Natural killer cell (primary cell): Measurements from ENCODE around the gene DCTN2. TPM values are rescaled to one million over a fixed set of nuclear protein-coding genes. Genes with fewer than 3 reads are reported as not detected.

Experiments used
- ATAC-seq, 3 donors: fragments of 150-1000 bp in 2 of 3; fragments of 200-7000 bp in 1 of 3; cut with Tn5 transposase; 1 replicate in 1 of 3; 2 replicates in 2 of 3; pipeline ENCODE4 v1.10.0; 2021; ENCODE audit warnings: mild to moderate bottlenecking in 2 of 3, moderate library complexity in 2 of 3
- DNase-seq, 2 donors: peaks; one replicate each; pipeline versions ENCODE4 v3.0.0 to v3.0.0-alpha.2; 2013 to 2021; ENCODE audit warnings: mixed read lengths in 1 of 2
- H3K27ac ChIP-seq: one replicate; pipeline ENCODE4 v1.5.1; 2013; ENCODE audit warnings: mild to moderate bottlenecking, low read length
- H3K27me3 ChIP-seq: one replicate; pipeline ENCODE4 v1.6.1; 2013; ENCODE audit warnings: low read length; ENCODE audit not compliant: control insufficient read depth, insufficient read depth
- H3K36me3 ChIP-seq: one replicate; pipeline ENCODE4 v1.6.1; 2013; ENCODE audit warnings: low read length; ENCODE audit not compliant: control insufficient read depth, insufficient read depth
- H3K4me1 ChIP-seq: one replicate; pipeline ENCODE4 v1.6.1; 2013; ENCODE audit warnings: low read length; ENCODE audit not compliant: control insufficient read depth, insufficient read depth
- H3K4me3 ChIP-seq: one replicate; pipeline ENCODE4 v1.5.1; 2013; ENCODE audit warnings: low read length
- H3K9me3 ChIP-seq: one replicate; pipeline ENCODE4 v1.6.1; 2013; ENCODE audit warnings: low read length; ENCODE audit not compliant: control insufficient read depth, insufficient read depth
- H3K27ac Mint-ChIP-seq, 2 donors: one replicate each; pipeline ENCODE4 v1.8.0; 2022; ENCODE audit warnings: mild to moderate bottlenecking in 2 of 2, mixed read lengths in 2 of 2, moderate library complexity in 1 of 2
- H3K27me3 Mint-ChIP-seq, 2 donors: one replicate each; pipeline ENCODE4 v1.8.0; 2022; ENCODE audit warnings: low read depth in 2 of 2, mixed read lengths in 2 of 2
- H3K36me3 Mint-ChIP-seq: one replicate; pipeline ENCODE4 v1.8.0; 2022; ENCODE audit warnings: mixed read lengths
- H3K4me1 Mint-ChIP-seq, 2 donors: one replicate each; pipeline ENCODE4 v1.8.0; 2022; ENCODE audit warnings: mixed read lengths in 2 of 2
- H3K4me3 Mint-ChIP-seq: one replicate; pipeline ENCODE4 v1.8.0; 2022; ENCODE audit warnings: mild to moderate bottlenecking, moderate library complexity, mixed read lengths
- H3K9me3 Mint-ChIP-seq, 2 donors: one replicate each; pipeline ENCODE4 v1.8.0; 2022; ENCODE audit warnings: mixed read lengths in 2 of 2
- CTCF ChIP-seq: fragments of 200-600 bp; IDR thresholded peaks from one replicate; pipeline ENCODE4 v1.8.0; 2022; ENCODE audit warnings: antibody characterized with exemption
- WGBS: methylation state at CpG from one replicate; pipeline ENCODE4 v1.1.7; 2013; ENCODE audit warnings: missing lambda C conversion rate; ENCODE audit not compliant: insufficient coverage; 5-methylcytosine and 5-hydroxymethylcytosine counted together
- intact Hi-C: fragments of 100-400 bp; cut with micrococcal nuclease; formaldehyde crosslinking; loops from one replicate; pipeline ENCODE4 v1.14.2; 2022
- total RNA-seq, 4 donors: library from RNA; stranded (reverse); fragments of 120-200 nt in 1 of 4; gene quantifications; one replicate each; pipeline versions ENCODE4 v1.2.3 to v1.2.4, GENCODE V29; 2013 to 2022

The DCTN2 gene
- total RNA-seq, 3 donors from 2014 or later (not counting 1 experiment from before 2014, with no cell fraction given): 65.5 to 76.5 (median 71.8) TPM

GRCh38 chr12:57553343-57554202, 6.6 kb upstream of the DCTN2 start:
- no peaks in the 10 kb centered on the region for H3K36me3 ChIP-seq
- no peaks in the 10 kb centered on the region for H3K9me3 ChIP-seq
- peaks cover 0 to 9% of the 10 kb centered on the region in 2 donors for H3K4me1 Mint-ChIP-seq
- no peak overlapping the region for H3K27ac Mint-ChIP-seq
- H3K27ac ChIP-seq: no peak overlapping the region
- no peaks in the 10 kb centered on the region for H3K36me3 Mint-ChIP-seq
- peaks cover 9% of the 10 kb centered on the region for H3K4me1 ChIP-seq
- intact Hi-C loops: no loop called here
- peaks cover 14% of the 10 kb centered on the region for H3K27me3 ChIP-seq
- H3K4me3 ChIP-seq: no peak overlapping the region
- TF ChIP-seq CTCF: no peak
- WGBS: 87% methylated on average over 5 of the region's 7 CpGs
- peaks cover 16 to 38% of the 10 kb centered on the region in 2 donors for H3K27me3 Mint-ChIP-seq
- no peaks in the 10 kb centered on the region for H3K9me3 Mint-ChIP-seq
- H3K4me3 Mint-ChIP-seq: no peak overlapping the region
- ATAC-seq (no peak), DNase-seq (no peak)

- H3K4me3 Mint-ChIP-seq: no peak overlapping the region
- no peak overlapping the region for H3K4me3 ChIP-seq
- H3K9me3 Mint-ChIP-seq: no peaks in the 10 kb centered on the region
These were observed 5.9 kb upstream of the DCTN2 start for GRCh38 chr12:57552835-57553313.

GRCh38 chr12:57552306-57552651, 5.3 kb upstream of the DCTN2 start:
- no peaks in the 10 kb centered on the region for H3K36me3 ChIP-seq
- WGBS: 94% methylated on average over 2 of the region's 2 CpGs
- H3K27me3 Mint-ChIP-seq: peaks cover 19 to 39% of the 10 kb centered on the region in 2 donors
- intact Hi-C loops: no loop called here
- no peaks in the 10 kb centered on the region for H3K9me3 ChIP-seq
- peaks cover 10% of the 10 kb centered on the region for H3K4me1 ChIP-seq
- peaks cover 14% of the 10 kb centered on the region for H3K27me3 ChIP-seq
- no peak overlapping the region for H3K4me3 Mint-ChIP-seq
- H3K4me3 ChIP-seq: no peak overlapping the region
- no peak for DNase-seq
- TF ChIP-seq CTCF: no peak
- peaks cover 4 to 12% of the 10 kb centered on the region in 2 donors for H3K4me1 Mint-ChIP-seq
- H3K27ac ChIP-seq: no peak overlapping the region
- no peaks in the 10 kb centered on the region for H3K36me3 Mint-ChIP-seq
- no peaks in the 10 kb centered on the region for H3K9me3 Mint-ChIP-seq
- no peak overlapping the region for H3K27ac Mint-ChIP-seq
- no peak for ATAC-seq

More at GRCh38 chr12:57552835-57553313, 5.9 kb upstream of the DCTN2 start:
- intact Hi-C loops: no loop called here
- Histone ChIP-seq H3K36me3 (no peaks in the 10 kb centered on the region), H3K27me3 (peaks cover 14% of the 10 kb centered on the region), H3K27ac (no peak overlapping the region), H3K9me3 (no peaks in the 10 kb centered on the region), H3K4me1 (peaks cover 9% of the 10 kb centered on the region)
- 79% methylated on average over 4 of the region's 6 CpGs for WGBS
- H3K27ac Mint-ChIP-seq: no peak overlapping the region
- ATAC-seq: no peak
- H3K27me3 Mint-ChIP-seq: peaks cover 19 to 39% of the 10 kb centered on the region in 2 donors
- peaks cover 0 to 9% of the 10 kb centered on the region in 2 donors for H3K4me1 Mint-ChIP-seq
- DNase-seq: no peak
- TF ChIP-seq CTCF: no peak
- no peaks in the 10 kb centered on the region for H3K36me3 Mint-ChIP-seq
